Tibial artery (tissue), 4 donors: Measurements from ENCODE around the gene MET.

ENCODE experiments used
- DNase-seq, 2 donors: peaks; one replicate each; pipeline ENCODE4 v3.0.0-alpha.2; 2019
- H3K27ac ChIP-seq, 2 donors: fragments of 200-600 bp; sonication (generic) in 1 of 2; 1 replicate in 1 of 2; 2 replicates in 1 of 2; pipeline ENCODE4 v1.5.1; 2018 to 2019; ENCODE audit warnings: mild to moderate bottlenecking in 1 of 2
- H3K27me3 ChIP-seq, 2 donors: fragments of 200-600 bp; sonication (generic) in 1 of 2; one replicate each; pipeline versions ENCODE4 v1.5.1 to v1.6.0; 2016 to 2019
- H3K36me3 ChIP-seq, 3 donors: fragments of 200-600 bp; sonication (generic) in 2 of 3; one replicate each; pipeline ENCODE4 v1.5.1; 2016 to 2019; ENCODE audit warnings: mild to moderate bottlenecking in 2 of 3
- H3K4me1 ChIP-seq, 4 donors: fragments of 200-600 bp; sonication (generic) in 2 of 4; 1 replicate in 3 of 4; 2 replicates in 1 of 4; pipeline ENCODE4 v1.5.1; 2016 to 2019
- H3K4me3 ChIP-seq, 2 donors: fragments of 200-600 bp; sonication (generic) in 1 of 2; 1 replicate in 1 of 2; 2 replicates in 1 of 2; pipeline ENCODE4 v1.5.1; 2018 to 2019; ENCODE audit warnings: mild to moderate bottlenecking in 2 of 2
- H3K9me3 ChIP-seq, 3 donors: fragments of 200-600 bp; sonication (generic) in 1 of 3; one replicate each; pipeline ENCODE4 v1.5.1; 2016 to 2019
- CTCF ChIP-seq, 2 experiments: fragments of 200-600 bp in 1 of 2; fragments of 450-650 bp in 1 of 2; IDR thresholded peaks; one replicate each; pipeline ENCODE4 v1.5.1; 2017 to 2019; ENCODE audit warnings: antibody characterized with exemption in 2 of 2, mild to moderate bottlenecking in 1 of 2, moderate library complexity in 1 of 2
- intact Hi-C: fragments of 100-400 bp; cut with DNase I; formaldehyde crosslinking; loops from one replicate; pipeline ENCODE4 v1.15.0; 2023; ENCODE audit warnings: low total_unique reads

The MET gene

DNA sequence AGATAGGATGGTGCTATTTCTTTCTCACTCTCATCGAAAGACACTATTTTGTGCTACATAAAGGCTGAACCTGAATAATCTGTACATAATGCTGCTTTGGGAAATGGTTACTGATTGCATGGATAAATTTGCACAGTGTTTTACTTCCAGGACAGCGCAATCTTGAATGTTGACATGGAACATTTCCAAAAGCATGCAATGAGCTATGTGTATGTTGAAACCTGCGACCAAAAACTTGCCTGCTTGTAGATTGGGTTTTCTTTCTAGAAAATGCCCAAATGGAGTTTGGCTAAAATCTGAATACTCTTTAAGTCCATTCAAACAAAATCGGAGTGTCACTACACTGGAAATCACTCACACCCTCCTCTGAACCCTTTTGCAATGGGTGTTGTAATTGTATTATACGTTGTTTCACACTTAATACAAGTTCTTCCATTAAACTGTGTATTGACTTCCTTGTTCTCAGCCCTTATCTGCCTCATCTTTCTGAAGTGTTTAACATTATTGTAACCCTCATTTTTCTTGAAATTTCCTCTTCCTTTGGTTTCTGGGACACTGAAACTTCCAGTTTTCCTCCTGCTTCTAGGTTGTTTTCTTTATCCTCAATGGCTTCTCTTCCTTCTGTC is 116.7 kb downstream of the MET start:
- no peak for TF ChIP-seq CTCF (IDR thresholded peaks at IDR 0.05)
- H3K4me3 ChIP-seq, result no peak overlapping the region
- intact Hi-C loops, result no loop called here
- no peaks in the 10 kb centered on the region for H3K9me3 ChIP-seq
- H3K27me3 ChIP-seq, result no peaks in the 10 kb centered on the region
- H3K4me1 ChIP-seq, result no peaks in the 10 kb centered on the region
- DNase-seq, result no peak
- no peaks in the 10 kb centered on the region for H3K36me3 ChIP-seq
- no peak overlapping the region for H3K27ac ChIP-seq

GRCh38 chr7:116790025-116790424 is 118.0 kb downstream of the MET start:
- no peak for TF ChIP-seq CTCF (IDR thresholded peaks at IDR 0.05)
- intact Hi-C loops, result no loop called here
- no peaks in the 10 kb centered on the region for H3K36me3 ChIP-seq

DNA sequence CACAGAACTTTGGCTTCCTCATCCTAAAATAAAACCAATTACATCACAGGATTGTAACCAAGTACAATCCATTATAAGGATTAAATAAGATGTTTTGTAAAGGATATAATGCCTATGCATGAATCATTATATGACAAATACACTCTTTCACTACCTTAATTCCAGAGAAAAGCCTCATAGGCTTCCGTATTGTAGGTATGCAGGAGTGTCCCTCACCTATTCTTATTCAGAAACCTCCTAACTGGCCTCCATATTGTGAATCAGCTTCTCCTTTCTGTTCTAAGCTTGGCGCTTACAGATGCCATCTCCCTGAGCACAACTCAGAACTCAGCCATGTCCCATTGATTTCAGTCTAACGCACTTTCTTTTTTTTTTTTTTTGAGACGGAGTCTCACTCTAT is 120.8 kb downstream of the MET start:
- Histone ChIP-seq H3K27ac (no peak overlapping the region), H3K4me3 (no peak overlapping the region), H3K4me1 (no peaks in the 10 kb centered on the region), H3K9me3 (no peaks in the 10 kb centered on the region), H3K27me3 (no peaks in the 10 kb centered on the region), H3K36me3 (no peaks in the 10 kb centered on the region)
- no peak for DNase-seq
- TF ChIP-seq CTCF (IDR thresholded peaks at IDR 0.05), result no peak
- intact Hi-C loops, result no loop called here

More at GRCh38 chr7:116790025-116790424, 118.0 kb downstream of the MET start:
- no peak overlapping the region for H3K4me3 ChIP-seq
- H3K4me1 ChIP-seq, result no peaks in the 10 kb centered on the region
- H3K9me3 ChIP-seq, result no peaks in the 10 kb centered on the region
- no peak overlapping the region for H3K27ac ChIP-seq
- H3K27me3 ChIP-seq, result no peaks in the 10 kb centered on the region
- no peak for DNase-seq

GRCh38 chr7:116793795-116794340 is 121.9 kb downstream of the MET start:
- no peak overlapping the region for H3K4me3 ChIP-seq
- H3K27me3 ChIP-seq, result no peaks in the 10 kb centered on the region
- no peak for DNase-seq
- no peaks in the 10 kb centered on the region for H3K4me1 ChIP-seq
- no peaks in the 10 kb centered on the region for H3K9me3 ChIP-seq
- TF ChIP-seq CTCF (IDR thresholded peaks at IDR 0.05), result no peak
- H3K27ac ChIP-seq, result no peak overlapping the region
- no peaks in the 10 kb centered on the region for H3K36me3 ChIP-seq
- intact Hi-C loops, result no loop called here

DNA sequence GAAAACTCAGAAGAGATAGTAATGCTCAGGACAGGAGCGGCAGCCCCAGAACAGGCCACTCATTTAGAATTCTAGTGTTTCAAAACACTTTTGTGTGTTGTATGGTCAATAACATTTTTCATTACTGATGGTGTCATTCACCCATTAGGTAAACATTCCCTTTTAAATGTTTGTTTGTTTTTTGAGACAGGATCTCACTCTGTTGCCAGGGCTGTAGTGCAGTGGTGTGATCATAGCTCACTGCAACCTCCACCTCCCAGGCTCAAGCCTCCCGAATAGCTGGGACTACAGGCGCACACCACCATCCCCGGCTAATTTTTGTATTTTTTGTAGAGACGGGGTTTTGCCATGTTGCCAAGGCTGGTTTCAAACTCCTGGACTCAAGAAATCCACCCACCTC is 124.5 kb downstream of the MET start:
- no peak for DNase-seq
- Histone ChIP-seq H3K27me3 (no peaks in the 10 kb centered on the region), H3K36me3 (no peaks in the 10 kb centered on the region), H3K4me1 (no peaks in the 10 kb centered on the region), H3K27ac (no peak overlapping the region), H3K9me3 (no peaks in the 10 kb centered on the region), H3K4me3 (no peak overlapping the region)
- intact Hi-C loops, result no loop called here
- TF ChIP-seq CTCF (IDR thresholded peaks at IDR 0.05), result no peak
